OCI-LY7 (cell line): Measurements from ENCODE around the gene RHBDF1. TPM values are rescaled to one million over a fixed set of nuclear protein-coding genes. Genes with fewer than 3 reads are reported as not detected.

Experiments
- BruUV-seq: library from RNA; stranded (reverse); fragments of 400-500 nt; replicated peaks from 2 replicates; lab custom pipeline; 2021; lab: Mats Ljungman, UMichigan
- CTCF ChIA-PET: fragments of 300-600 bp; sonication (Branson Sonifier 250); formaldehyde crosslinking; loops from one replicate; lab custom pipeline; 2022; ENCODE audit warnings: antibody characterized with exemption; ENCODE audit not compliant: unreplicated experiment; lab: Charles Lee
- POLR2A ChIA-PET: fragments of 300-600 bp; sonication (Branson Sonifier 250); formaldehyde crosslinking; loops from one replicate; lab custom pipeline; 2022; ENCODE audit warnings: antibody characterized with exemption; lab: Charles Lee
- DNase-seq: peaks from one replicate; pipeline ENCODE4 v3.0.0-alpha.2; 2015; ENCODE audit warnings: low spot score
- H2AFZ ChIP-seq: fragments of 200-600 bp; sonication (generic), shearing (Covaris generic); 2 replicates; pipeline ENCODE4 v1.6.1; 2014; ENCODE audit warnings: mild to moderate bottlenecking, antibody characterized with exemption, low read length, moderate library complexity
- H3K27ac ChIP-seq: fragments of 200-600 bp; sonication (generic); 2 replicates; pipeline ENCODE4 v1.5.1; 2014; ENCODE audit warnings: mixed run types, low read depth, mild to moderate bottlenecking, moderate library complexity, low read length, inconsistent platforms; ENCODE audit not compliant: poor library complexity, severe bottlenecking
- H3K36me3 ChIP-seq: fragments of 200-600 bp; sonication (generic); 2 replicates; pipeline ENCODE4 v1.6.1; 2014; ENCODE audit warnings: mild to moderate bottlenecking, antibody characterized with exemption, low read length, moderate library complexity, mixed read lengths; ENCODE audit not compliant: insufficient read depth
- H3K4me1 ChIP-seq: fragments of 200-600 bp; sonication (generic); 2 replicates; pipeline ENCODE4 v1.5.1; 2014; ENCODE audit warnings: mild to moderate bottlenecking, low read length; ENCODE audit not compliant: insufficient read depth, poor library complexity, severe bottlenecking
- H3K4me2 ChIP-seq: fragments of 200-600 bp; sonication (generic); 2 replicates; pipeline ENCODE4 v1.6.1; 2014; ENCODE audit warnings: mild to moderate bottlenecking, low read length
- H3K4me3 ChIP-seq: fragments of 200-600 bp; sonication (generic); 2 replicates; pipeline ENCODE4 v1.5.1; 2014; ENCODE audit warnings: mild to moderate bottlenecking, low read depth, low read length; ENCODE audit not compliant: poor library complexity, severe bottlenecking
- H3K79me2 ChIP-seq: fragments of 200-600 bp; sonication (generic); 2 replicates; pipeline ENCODE4 v1.6.1; 2016; ENCODE audit warnings: low read depth, mild to moderate bottlenecking, low read length, moderate library complexity, mixed read lengths; ENCODE audit not compliant: insufficient read depth
- H3K9me2 ChIP-seq: fragments of 200-600 bp; sonication (generic); 2 replicates; pipeline ENCODE4 v1.6.1; 2016; ENCODE audit warnings: mild to moderate bottlenecking, low read length, mixed read lengths; ENCODE audit not compliant: insufficient read depth
- H3K9me3 ChIP-seq: fragments of 200-600 bp; sonication (generic); 2 replicates; pipeline ENCODE4 v1.6.1; 2014; ENCODE audit warnings: mild to moderate bottlenecking, mixed run types, low read length, mixed read lengths
- H4K20me1 ChIP-seq: fragments of 200-600 bp; sonication (generic); 2 replicates; pipeline ENCODE4 v1.6.1; 2014; ENCODE audit warnings: mild to moderate bottlenecking, antibody characterized with exemption, low read length, moderate library complexity, mixed read lengths; ENCODE audit not compliant: insufficient read depth
- CTCF ChIP-seq: fragments of 200-600 bp; sonication (generic); conservative IDR thresholded peaks from 2 replicates; pipeline ENCODE4 v1.5.1; 2014; ENCODE audit warnings: mild to moderate bottlenecking, antibody characterized with exemption, low read length, moderate library complexity, mixed read lengths
- EZH2phosphoT487 ChIP-seq: fragments of 200-600 bp; sonication (generic); IDR thresholded peaks from 2 replicates; pipeline ENCODE4 v1.6.1; 2018; ENCODE audit warnings: low read depth, borderline replicate concordance, mild to moderate bottlenecking, mixed run types, antibody characterized with exemption, low read length, moderate library complexity, mixed read lengths
- intact Hi-C: fragments of 100-400 bp; cut with micrococcal nuclease; formaldehyde crosslinking; loops from one replicate; pipeline ENCODE4 v1.10.0; 2022; ENCODE audit not compliant: unreplicated experiment
- total RNA-seq, 2 experiments: library from RNA; depleted of rRNA in 1 of 2; stranded (reverse); fragments of >200 nt in 1 of 2; shearing (Covaris generic) in 1 of 2; gene quantifications; 2 replicates each; pipeline ENCODE4 v1.2.3, GENCODE V29; 2014 to 2022

The RHBDF1 gene
- total RNA-seq, 2 experiments from 2014 or later: 0.13 to 0.68 TPM

- no peak for TF ChIP-seq EZH2phosphoT487
- TF ChIP-seq CTCF: peak; percentile 95
- H3K36me3 ChIP-seq: no peaks in the 10 kb centered on the region
- no peak overlapping the region for H3K27ac ChIP-seq
- no TSS peak for BruUV-seq
- peak; percentile 80 for DNase-seq
- H3K4me1 ChIP-seq: no peaks in the 10 kb centered on the region
- no peaks in the 10 kb centered on the region for H3K9me2 ChIP-seq
- intact Hi-C loops: loop anchor here (1.0 kb wide), 1 partner anchor 32 kb away; no protein-coding TSS in a partner anchor
- no peak overlapping the region for H3K4me2 ChIP-seq
- no peak overlapping the region for H3K4me3 ChIP-seq
- no peaks in the 10 kb centered on the region for H3K79me2 ChIP-seq
- no peaks in the 10 kb centered on the region for H4K20me1 ChIP-seq
- CTCF ChIA-PET: interaction anchor here (0.8 to 1.9 kb wide), 5 partner anchors 13 to 41 kb away, joined by 3 to 9 read pairs (median 3); partner anchors contain the start of gene POLR3K
- POLR2A ChIA-PET: no interaction called here
- no peak overlapping the region for H2AFZ ChIP-seq
- H3K9me3 ChIP-seq: no peaks in the 10 kb centered on the region
Measured at GRCh38 chr16:65745-66144, 6.7 kb downstream of the RHBDF1 start.

GRCh38 chr16:64914-65255 lies 7.5 kb downstream of the RHBDF1 start:
- no peaks in the 10 kb centered on the region for H3K4me1 ChIP-seq
- no peak overlapping the region for H3K4me3 ChIP-seq
- POLR2A ChIA-PET: no interaction called here
- intact Hi-C loops: loop anchor here (1.0 kb wide), 1 partner anchor 32 kb away; no protein-coding TSS in a partner anchor
- no peaks in the 10 kb centered on the region for H3K36me3 ChIP-seq
- no peak for TF ChIP-seq EZH2phosphoT487
- TF ChIP-seq CTCF: no peak
- no peak overlapping the region for H2AFZ ChIP-seq
- H4K20me1 ChIP-seq: no peaks in the 10 kb centered on the region
- CTCF ChIA-PET: interaction anchor here (1.3 to 1.9 kb wide), 2 partner anchors 29 to 32 kb away, joined by 4 to 9 read pairs; no protein-coding TSS in a partner anchor
- no peak for DNase-seq
- H3K4me2 ChIP-seq: no peak overlapping the region
- H3K9me3 ChIP-seq: no peaks in the 10 kb centered on the region
- no peaks in the 10 kb centered on the region for H3K79me2 ChIP-seq
- H3K9me2 ChIP-seq: no peaks in the 10 kb centered on the region
- H3K27ac ChIP-seq: no peak overlapping the region
- BruUV-seq: no TSS peak
